ENCODE measurements around the gene CWC27.

Gene CWC27, protein sequence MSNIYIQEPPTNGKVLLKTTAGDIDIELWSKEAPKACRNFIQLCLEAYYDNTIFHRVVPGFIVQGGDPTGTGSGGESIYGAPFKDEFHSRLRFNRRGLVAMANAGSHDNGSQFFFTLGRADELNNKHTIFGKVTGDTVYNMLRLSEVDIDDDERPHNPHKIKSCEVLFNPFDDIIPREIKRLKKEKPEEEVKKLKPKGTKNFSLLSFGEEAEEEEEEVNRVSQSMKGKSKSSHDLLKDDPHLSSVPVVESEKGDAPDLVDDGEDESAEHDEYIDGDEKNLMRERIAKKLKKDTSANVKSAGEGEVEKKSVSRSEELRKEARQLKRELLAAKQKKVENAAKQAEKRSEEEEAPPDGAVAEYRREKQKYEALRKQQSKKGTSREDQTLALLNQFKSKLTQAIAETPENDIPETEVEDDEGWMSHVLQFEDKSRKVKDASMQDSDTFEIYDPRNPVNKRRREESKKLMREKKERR

DNA sequence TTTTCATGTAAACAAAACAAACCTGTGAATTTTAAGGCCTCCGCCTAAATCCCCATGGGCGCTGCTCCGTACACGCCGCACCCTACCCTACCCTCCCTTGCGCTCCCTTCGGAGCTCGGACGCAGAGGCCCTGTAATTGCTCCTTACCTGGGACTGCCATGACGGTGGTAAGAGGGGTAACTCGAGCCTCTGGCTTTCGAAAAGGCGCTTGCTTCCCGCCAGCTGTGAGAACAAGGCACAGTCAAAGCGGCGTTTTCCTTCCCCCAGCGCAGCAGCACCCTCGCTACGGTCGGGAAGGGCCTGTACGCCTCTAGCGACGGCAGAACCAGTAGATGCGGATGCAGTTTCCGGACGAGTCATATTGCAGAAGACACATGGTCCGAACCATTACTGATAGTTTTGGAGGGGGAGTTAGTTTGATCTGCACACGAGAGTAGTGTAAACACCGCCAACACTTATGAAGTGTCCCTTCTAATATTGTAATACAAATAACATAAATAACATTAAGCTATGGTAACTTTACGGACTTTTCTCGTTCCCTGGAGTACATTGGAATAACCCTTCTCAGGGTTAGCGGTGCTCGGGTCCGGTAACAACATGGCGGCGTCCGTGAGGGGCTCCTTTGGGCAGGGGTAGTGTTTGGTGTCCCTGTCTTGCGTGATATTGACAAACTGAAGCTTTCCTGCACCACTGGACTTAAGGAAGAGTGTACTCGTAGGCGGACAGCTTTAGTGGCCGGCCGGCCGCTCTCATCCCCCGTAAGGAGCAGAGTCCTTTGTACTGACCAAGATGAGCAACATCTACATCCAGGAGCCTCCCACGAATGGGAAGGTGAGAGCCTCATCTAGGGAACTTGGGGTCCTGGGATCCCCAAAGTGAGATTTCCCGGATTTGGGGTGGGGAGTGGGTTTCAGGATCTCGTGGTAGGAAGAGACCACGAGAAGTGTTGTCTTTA lies at the start of gene CWC27, which contains the start of gene SREK1IP1:
Gene CWC27, plus strand, starts transcription at position 573 of the 955 bp plus-strand sequence. Its CDS starts 217 bp downstream, at position 790.
Gene SREK1IP1, minus strand, starts transcription at position 334 of the 955 bp plus-strand sequence. Its CDS starts 174 bp downstream, at position 160.
- DNase-seq (ENCODE audit: low read depth, low spot score): peak; percentile 95

DNA sequence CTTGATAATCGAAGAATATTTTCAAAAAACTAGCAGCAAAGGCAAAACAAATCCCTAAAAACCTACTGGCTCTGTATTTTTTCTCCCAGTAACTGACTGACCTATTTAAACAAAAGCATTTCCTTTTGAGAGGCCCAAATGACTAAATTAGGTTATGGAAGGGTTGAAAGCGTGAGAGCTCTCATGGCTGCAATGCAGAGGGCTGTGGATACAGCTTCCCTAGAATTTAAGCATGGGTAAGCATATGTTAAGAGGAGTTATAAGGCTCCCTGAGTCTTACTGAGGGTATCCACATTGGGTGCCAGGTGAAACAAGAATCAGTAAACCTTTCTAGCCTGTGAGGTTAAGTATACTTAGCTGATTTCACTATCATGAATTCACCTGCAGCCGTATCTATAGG lies 46.1 kb upstream of the CWC27 start:
- DNase-seq (ENCODE audit: low read depth, low spot score): no peak

DNA sequence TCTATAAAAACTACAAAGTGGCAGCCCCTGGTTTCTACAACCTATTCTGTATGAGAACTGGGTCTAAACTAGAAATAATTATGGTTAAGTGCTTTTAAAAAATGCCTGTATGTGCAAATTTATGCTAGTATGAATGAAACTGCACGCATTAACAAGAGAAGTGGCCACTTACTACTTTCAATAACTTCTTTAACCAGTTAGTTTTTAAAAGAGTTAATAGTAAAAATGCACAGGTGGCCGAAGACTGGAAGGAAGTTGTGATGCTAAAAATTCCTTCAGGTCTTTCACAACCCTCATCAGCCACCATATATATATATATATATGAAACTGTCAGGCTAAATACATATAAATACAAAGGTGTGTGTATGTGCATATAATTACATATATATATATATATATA lies 41.6 kb upstream of the CWC27 start:
- DNase-seq (ENCODE audit: low read depth, low spot score): no peak

- DNase-seq (ENCODE audit: low read depth, low spot score): no peak
These were observed 26.3 kb upstream of the CWC27 start for GRCh38 chr5:64742411-64742810.

DNA sequence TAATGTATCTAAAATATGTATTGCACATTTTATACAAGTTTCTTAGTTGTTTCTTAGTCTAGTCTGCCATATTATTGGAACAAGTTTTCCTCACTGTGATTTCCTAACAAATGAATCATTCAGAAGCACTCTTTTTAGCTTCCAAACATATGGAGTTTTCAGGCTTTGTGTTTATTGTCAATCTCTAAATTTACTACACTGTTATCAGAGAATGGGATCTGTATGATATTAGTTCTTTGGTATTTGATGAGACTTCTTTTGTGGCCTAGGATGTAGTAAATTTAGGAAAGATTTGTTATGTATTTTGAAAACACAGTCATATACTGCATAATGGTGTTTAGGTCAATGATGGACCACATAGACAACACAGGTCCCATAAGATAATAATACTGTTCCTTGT lies 25.9 kb upstream of the CWC27 start:
- no peak for DNase-seq (ENCODE audit: low read depth, low spot score)

- peak; percentile 13 for DNase-seq (ENCODE audit: low read depth, low spot score)
These were observed 23.8 kb upstream of the CWC27 start for GRCh38 chr5:64744914-64745313.

DNA sequence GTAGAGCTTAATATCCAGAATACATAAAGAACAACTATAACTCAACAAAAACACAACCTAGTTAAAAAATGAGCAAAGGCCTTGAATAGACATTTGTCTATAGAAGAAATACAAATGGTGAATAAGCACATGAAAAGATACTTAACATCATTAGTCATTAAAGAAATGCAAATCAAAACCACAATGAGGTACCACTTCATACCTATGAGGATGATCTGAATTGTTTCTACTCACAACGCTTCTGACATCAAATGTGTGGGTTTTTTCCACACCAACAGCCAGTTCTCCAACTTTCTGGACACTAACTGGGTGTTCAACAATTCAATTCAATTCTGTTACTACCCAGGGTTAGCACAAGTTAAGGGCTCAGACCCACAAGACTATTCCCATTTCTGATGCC lies 22.3 kb upstream of the CWC27 start:
- DNase-seq (ENCODE audit: low read depth, low spot score): peak; percentile 37

- no peak for DNase-seq (ENCODE audit: low read depth, low spot score)
These were observed 19.3 kb upstream of the CWC27 start for GRCh38 chr5:64749385-64749784.

DNA sequence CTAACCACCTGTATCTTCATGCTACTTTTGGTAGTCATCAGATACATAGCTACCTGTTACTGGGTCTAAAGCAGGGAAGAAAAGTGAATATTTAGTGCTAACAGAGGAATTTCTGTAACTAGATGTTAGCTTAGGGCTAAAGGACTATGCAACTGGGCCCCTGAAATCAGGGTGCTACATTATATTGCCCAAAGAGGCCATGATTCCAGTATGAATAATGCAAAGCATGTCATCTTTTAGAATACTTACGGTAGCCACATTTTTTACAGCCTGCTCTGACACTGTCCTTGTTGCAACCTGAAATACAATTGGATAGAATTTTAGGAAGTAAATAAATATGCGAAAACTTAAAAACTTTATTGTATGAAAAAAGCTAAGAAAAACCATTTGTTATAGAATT lies 14.7 kb upstream of the CWC27 start:
- DNase-seq (ENCODE audit: low read depth, low spot score): no peak

- DNase-seq (ENCODE audit: low read depth, low spot score): no peak
These were observed 9.8 kb upstream of the CWC27 start for GRCh38 chr5:64758901-64759300.

GRCh38 chr5:64759960-64760660 lies 8.6 kb upstream of the CWC27 start:
- DNase-seq (ENCODE audit: low read depth, low spot score): peak; percentile 4

GRCh38 chr5:64763948-64764503 lies 4.7 kb upstream of the CWC27 start:
- no peak for DNase-seq (ENCODE audit: low read depth, low spot score)

GRCh38 chr5:64765804-64766504 lies 2.8 kb upstream of the CWC27 start:
- DNase-seq (ENCODE audit: low read depth, low spot score): no peak

- no peak for DNase-seq (ENCODE audit: low read depth, low spot score)
These were observed 1.8 kb upstream of the CWC27 start for GRCh38 chr5:64766941-64767340.

DNA sequence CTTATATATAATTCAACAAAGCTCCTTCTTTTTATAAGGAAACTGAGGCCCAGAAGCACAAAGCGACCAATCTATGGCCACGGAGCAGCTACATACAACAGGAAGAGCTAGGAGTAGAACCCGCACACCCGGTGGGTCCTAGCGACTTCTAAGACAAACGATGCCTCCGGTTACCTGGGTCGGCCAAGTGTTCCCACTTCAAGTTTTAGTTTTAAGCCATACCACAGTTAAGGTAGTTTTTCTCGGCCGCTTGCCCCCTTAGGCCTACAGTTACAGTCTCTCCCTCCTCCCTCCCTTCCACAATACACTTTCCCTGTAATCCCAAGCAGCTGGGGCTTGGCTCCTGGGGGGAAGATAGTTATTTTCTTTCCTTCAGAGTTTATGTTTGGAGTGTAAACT lies 772 bp upstream of the CWC27 start:
- DNase-seq (ENCODE audit: low read depth, low spot score): no peak

DNA sequence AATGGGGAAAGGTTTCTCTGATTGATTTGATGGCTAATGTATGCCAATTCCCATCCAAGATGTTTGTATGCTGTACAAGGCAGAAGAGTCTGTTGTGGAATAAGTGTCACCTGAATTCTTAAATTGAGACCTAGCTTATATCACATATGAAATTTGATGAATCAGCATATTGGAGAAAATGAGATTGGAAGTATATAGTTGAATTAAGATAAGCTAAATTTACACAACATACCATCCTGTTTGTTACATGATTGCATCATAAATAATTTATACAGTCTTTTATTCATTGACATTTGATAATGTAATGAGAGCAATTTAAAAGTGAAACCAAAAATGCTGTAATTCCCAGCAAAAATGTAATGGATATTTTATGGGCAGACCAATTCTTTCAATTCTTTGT lies 1.1 kb downstream of the CWC27 start:
- no peak for DNase-seq (ENCODE audit: low read depth, low spot score)

DNA sequence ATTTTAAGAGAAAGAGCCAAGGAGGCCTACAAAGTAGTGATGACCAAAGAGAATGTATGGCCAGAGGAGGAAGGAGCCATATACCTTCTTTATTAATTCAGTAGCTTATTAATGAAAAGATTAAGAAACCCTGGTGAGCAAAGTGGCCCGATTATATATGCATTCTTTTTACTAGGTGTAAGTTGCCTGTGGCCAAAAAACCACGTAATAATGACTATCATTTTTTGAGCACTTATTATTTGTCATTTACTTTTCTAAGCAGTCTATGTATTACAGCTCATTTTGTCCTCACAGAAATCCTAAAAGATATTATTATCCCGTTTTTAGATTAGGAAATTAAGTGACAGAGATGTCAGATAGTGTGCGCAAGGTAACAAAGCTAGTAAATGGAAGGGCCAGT lies 3.0 kb downstream of the CWC27 start:
- DNase-seq (ENCODE audit: low read depth, low spot score): no peak

DNA sequence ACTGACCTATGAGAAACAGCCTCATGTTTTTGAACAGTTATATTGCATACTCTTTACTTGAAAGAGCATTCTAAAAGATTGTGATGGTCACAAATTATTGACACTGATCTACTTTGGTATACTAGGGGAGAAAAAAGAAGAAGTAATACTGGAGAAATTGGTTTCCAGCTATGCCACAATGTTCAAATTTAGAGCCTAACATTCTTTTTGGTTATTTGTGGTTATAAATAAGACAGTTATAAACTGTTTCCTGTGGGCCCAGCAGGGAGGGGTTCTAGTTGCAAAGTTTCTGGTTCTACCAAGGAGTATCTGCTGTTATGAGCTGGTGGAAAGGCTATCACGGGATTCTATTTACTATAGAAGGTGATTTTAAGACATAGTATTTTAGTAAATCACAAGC lies 4.8 kb downstream of the CWC27 start:
- DNase-seq (ENCODE audit: low read depth, low spot score): no peak

- no peak for DNase-seq (ENCODE audit: low read depth, low spot score)
These were observed 6.6 kb downstream of the CWC27 start for GRCh38 chr5:64775291-64775690.

GRCh38 chr5:64784451-64785025 lies 15.8 kb downstream of the CWC27 start:
- DNase-seq (ENCODE audit: low read depth, low spot score): peak; percentile 86
